ENCODE results near the gene ACOXL.

DNA sequence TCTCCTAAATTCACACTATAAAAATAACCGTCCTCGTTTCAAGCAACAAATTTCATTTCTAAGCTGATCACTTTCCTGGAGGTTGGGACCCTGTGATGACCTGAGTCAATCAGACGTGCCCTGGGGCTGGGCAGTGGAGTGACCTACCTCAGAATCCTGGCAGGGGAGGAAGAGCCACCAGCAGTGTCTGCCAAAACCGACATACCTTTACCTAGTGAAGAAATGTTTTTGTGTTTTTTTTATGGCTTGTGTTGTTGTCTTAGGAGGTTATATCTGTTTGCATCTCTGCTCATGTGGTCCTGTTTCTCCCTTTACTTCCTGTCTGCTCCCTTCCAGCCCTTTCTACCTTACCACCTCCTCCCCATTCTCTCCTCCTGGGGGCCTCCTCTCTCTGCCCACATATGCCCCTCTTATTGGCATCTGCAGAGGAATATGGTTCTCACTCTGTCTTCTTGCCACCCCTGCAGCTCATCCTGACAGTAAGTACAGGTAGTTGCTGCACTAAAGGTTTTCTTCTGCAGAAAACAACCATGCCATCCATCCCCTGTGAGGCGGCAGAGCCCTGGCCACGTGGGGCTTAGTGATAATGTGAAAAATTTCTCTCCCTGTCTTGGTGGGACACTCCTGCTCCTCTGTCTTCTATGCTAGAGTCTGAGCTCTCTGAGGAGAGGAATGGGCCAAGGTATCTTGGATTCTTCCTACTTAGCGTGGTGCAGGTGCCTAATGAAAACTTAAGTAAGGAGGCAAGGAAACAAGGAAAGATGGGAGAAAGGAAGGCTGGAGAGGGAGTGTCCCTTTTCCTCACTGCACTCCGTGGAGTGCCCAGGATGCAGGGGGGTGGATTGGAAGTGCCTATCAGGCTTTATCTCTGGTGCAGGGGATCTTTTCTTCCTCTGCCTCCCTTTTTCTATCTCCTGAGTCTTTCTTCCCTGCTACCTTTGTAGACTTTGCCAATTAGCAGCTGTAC, 15.4 kb downstream of the ACOXL start:
- TF ChIP-seq, protein P1, sequence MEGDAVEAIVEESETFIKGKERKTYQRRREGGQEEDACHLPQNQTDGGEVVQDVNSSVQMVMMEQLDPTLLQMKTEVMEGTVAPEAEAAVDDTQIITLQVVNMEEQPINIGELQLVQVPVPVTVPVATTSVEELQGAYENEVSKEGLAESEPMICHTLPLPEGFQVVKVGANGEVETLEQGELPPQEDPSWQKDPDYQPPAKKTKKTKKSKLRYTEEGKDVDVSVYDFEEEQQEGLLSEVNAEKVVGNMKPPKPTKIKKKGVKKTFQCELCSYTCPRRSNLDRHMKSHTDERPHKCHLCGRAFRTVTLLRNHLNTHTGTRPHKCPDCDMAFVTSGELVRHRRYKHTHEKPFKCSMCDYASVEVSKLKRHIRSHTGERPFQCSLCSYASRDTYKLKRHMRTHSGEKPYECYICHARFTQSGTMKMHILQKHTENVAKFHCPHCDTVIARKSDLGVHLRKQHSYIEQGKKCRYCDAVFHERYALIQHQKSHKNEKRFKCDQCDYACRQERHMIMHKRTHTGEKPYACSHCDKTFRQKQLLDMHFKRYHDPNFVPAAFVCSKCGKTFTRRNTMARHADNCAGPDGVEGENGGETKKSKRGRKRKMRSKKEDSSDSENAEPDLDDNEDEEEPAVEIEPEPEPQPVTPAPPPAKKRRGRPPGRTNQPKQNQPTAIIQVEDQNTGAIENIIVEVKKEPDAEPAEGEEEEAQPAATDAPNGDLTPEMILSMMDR (IDR thresholded peaks at IDR 0.05): no peak
- TF ChIP-seq POLR2A (IDR thresholded peaks at IDR 0.05): no peak

Data from testis (tissue), 2 donors.